ENCODE data around the gene TANGO2. TPM values are rescaled to one million over a fixed set of nuclear protein-coding genes. Genes with fewer than 3 reads are reported as not detected.

Gene TANGO2
- total RNA-seq, 1 experiment from 2014 or later: 33.5 TPM

DNA sequence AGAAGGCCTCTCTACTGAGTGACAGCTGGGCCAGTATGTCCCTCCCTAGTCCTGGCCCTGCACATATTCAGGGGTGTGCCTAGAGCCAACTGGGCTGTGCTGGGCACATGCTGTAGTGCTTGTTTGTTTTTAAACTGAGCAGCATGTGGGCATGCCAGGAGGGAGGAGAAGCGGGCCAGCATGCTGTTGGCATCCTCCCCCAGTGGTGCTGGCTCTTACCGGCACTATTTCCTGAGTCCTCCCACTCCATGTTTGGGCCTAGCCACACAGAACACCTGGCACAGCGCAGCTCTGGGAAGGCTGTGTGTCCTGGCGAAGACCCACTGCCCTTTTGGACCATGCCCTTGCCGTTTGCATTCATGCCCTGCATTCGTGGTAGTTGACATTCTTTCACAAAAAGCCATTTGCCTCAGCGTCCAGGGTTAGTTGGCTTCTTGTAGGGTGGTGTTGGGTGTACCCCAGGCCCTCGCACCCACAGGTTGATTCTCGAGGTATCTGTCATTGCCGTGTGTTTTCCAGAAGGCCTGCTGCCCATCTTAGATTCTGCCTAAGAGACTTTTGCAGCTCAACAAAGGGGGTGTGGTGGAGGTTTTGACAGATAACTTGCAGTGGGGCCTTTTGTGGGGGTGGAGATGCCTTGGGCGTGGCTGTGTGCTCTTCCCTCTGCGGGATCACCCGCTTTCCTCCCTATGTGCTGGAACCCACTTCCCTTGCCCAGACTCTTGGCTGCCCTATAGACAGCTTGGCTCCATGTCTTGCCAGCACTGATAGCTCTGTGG is 72.7 kb downstream of the TANGO2 start:
- H3K4me1 Mint-ChIP-seq (ENCODE audit: low read depth, unreplicated experiment): no peaks in the 10 kb centered on the region
- BruUV-seq (replicated peaks): no TSS peak
- TF ChIP-seq, protein P1, sequence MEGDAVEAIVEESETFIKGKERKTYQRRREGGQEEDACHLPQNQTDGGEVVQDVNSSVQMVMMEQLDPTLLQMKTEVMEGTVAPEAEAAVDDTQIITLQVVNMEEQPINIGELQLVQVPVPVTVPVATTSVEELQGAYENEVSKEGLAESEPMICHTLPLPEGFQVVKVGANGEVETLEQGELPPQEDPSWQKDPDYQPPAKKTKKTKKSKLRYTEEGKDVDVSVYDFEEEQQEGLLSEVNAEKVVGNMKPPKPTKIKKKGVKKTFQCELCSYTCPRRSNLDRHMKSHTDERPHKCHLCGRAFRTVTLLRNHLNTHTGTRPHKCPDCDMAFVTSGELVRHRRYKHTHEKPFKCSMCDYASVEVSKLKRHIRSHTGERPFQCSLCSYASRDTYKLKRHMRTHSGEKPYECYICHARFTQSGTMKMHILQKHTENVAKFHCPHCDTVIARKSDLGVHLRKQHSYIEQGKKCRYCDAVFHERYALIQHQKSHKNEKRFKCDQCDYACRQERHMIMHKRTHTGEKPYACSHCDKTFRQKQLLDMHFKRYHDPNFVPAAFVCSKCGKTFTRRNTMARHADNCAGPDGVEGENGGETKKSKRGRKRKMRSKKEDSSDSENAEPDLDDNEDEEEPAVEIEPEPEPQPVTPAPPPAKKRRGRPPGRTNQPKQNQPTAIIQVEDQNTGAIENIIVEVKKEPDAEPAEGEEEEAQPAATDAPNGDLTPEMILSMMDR (IDR thresholded peaks at IDR 0.05; ENCODE audit: unreplicated experiment): no peak
- H3K9me3 Mint-ChIP-seq (ENCODE audit: low read depth, unreplicated experiment): no peaks in the 10 kb centered on the region
- H3K27me3 Mint-ChIP-seq (ENCODE audit: unreplicated experiment): no peaks in the 10 kb centered on the region
- H3K4me3 Mint-ChIP-seq (ENCODE audit: low read depth, unreplicated experiment): no peak overlapping the region
- H3K27ac Mint-ChIP-seq (ENCODE audit: unreplicated experiment): no peak overlapping the region
- intact Hi-C loops (cut with micrococcal nuclease; ENCODE audit: unreplicated experiment): no loop called here
- H3K36me3 Mint-ChIP-seq (ENCODE audit: insufficient read depth, unreplicated experiment): peaks cover 72% of the 10 kb centered on the region
- no peak for DNase-seq
- CTCF ChIA-PET: no interaction called here

DNA sequence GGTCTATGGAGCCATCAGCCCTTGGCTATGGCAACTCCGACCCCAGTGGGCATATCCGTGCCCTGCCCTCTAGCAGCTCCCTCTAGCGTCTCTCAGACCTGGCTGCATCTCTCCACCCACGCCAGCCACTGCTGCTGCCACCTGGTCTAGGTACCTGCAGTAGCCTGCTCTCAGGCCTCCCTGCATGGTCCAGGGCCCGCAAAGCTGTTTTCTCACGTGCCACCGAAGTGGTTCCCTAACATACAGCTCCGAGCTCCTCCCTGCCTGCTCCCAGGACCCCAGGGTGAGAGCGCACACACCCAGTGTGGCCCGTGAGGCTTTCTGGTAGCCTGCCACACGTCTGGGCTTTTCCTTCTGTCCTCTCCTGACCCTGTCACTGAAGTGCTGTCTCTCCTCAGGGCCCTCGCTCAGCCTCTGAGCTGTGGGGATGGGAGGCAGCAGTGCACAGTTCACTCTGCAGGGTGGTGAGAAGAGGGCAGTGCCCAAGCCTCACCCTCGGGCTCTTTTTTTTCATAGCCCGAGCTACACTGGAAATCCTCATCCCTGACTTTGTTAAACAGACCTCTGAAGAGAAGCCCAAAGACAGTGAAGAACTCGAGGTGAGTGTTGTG is 73.4 kb downstream of the TANGO2 start:
- DNase-seq: no peak
- Mint-ChIP-seq H3K27ac (ENCODE audit: unreplicated experiment) (no peak overlapping the region), H3K36me3 (ENCODE audit: insufficient read depth, unreplicated experiment) (peaks cover 68% of the 10 kb centered on the region), H3K27me3 (ENCODE audit: unreplicated experiment) (no peaks in the 10 kb centered on the region), H3K4me3 (ENCODE audit: low read depth, unreplicated experiment) (no peak overlapping the region), H3K9me3 (ENCODE audit: low read depth, unreplicated experiment) (no peaks in the 10 kb centered on the region), H3K4me1 (ENCODE audit: low read depth, unreplicated experiment) (no peaks in the 10 kb centered on the region)
- intact Hi-C loops (cut with micrococcal nuclease; ENCODE audit: unreplicated experiment): no loop called here
- TF ChIP-seq, protein P1 (IDR thresholded peaks at IDR 0.05; ENCODE audit: unreplicated experiment): no peak
- BruUV-seq (replicated peaks): no TSS peak
- CTCF ChIA-PET: no interaction called here

DNA sequence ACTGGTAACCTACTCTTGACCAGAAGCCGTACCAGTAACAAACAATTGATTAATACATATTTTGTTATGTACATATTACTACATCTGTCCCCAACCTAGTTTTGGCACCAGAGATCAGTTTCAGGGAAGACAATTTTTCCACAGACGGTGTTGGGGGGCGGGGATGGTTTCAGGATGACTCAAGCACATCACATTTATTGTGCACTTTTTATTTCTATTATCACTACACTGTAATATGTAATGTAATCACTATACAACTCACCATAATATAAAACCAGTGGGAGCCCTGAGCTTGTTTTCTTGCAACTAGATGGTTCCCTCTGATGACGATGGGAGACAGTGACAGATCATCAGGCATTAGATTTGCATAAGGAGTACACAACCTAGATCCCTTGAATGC is 74.6 kb downstream of the TANGO2 start:
- H3K4me1 Mint-ChIP-seq (ENCODE audit: low read depth, unreplicated experiment): no peaks in the 10 kb centered on the region
- CTCF ChIA-PET: no interaction called here
- TF ChIP-seq, protein P1 (IDR thresholded peaks at IDR 0.05; ENCODE audit: unreplicated experiment): no peak
- H3K36me3 Mint-ChIP-seq (ENCODE audit: insufficient read depth, unreplicated experiment): peaks cover 67% of the 10 kb centered on the region
- no peaks in the 10 kb centered on the region for H3K9me3 Mint-ChIP-seq (ENCODE audit: low read depth, unreplicated experiment)
- intact Hi-C loops (cut with micrococcal nuclease; ENCODE audit: unreplicated experiment): no loop called here
- no peak overlapping the region for H3K4me3 Mint-ChIP-seq (ENCODE audit: low read depth, unreplicated experiment)
- no peak overlapping the region for H3K27ac Mint-ChIP-seq (ENCODE audit: unreplicated experiment)
- no peaks in the 10 kb centered on the region for H3K27me3 Mint-ChIP-seq (ENCODE audit: unreplicated experiment)
- BruUV-seq (replicated peaks): no TSS peak
- no peak for DNase-seq

DNA sequence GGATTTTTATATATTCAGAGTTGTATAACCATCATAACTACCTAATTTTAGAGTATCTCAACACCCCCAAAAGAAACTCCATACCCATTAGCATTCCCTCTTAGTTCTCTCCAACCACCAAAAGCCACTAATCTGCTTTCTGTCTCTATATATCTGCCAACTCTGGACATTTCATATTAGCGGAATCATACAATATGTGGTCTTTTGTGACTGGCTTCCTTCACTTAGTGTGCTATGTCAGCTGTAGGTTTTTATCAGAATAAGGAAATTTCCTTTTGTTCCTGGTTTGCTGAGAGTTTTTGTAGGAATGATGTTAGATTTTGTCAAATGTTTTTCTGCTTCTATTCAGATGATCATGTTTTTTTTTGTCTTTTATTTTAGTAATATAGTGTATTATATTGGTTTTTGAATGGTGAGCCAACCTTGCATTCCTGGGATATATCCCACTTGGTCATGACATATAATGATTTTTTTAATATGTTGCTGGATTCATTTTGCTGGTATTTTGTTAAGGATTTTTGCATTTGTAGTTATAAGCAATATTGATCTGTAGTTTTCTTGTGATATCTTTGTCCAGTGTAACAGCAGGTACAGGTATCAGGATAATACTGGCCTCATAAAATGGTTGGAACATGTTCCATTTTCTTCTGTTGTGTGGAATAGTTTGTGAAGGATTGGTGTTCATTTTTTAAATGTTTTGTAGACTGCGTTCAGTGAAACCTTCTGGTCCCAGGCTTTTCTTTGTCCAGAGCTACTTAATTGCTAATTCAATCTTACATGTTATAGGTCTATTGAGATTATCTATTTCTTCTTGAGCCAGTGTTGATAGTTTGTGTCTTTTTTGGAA is 75.9 kb downstream of the TANGO2 start:
- H3K27me3 Mint-ChIP-seq (ENCODE audit: unreplicated experiment): no peaks in the 10 kb centered on the region
- H3K9me3 Mint-ChIP-seq (ENCODE audit: low read depth, unreplicated experiment): no peaks in the 10 kb centered on the region
- CTCF ChIA-PET: no interaction called here
- H3K4me3 Mint-ChIP-seq (ENCODE audit: low read depth, unreplicated experiment): no peak overlapping the region
- H3K27ac Mint-ChIP-seq (ENCODE audit: unreplicated experiment): no peak overlapping the region
- peaks cover 64% of the 10 kb centered on the region for H3K36me3 Mint-ChIP-seq (ENCODE audit: insufficient read depth, unreplicated experiment)
- TF ChIP-seq, protein P1 (IDR thresholded peaks at IDR 0.05; ENCODE audit: unreplicated experiment): no peak
- intact Hi-C loops (cut with micrococcal nuclease; ENCODE audit: unreplicated experiment): no loop called here
- DNase-seq: no peak
- no peaks in the 10 kb centered on the region for H3K4me1 Mint-ChIP-seq (ENCODE audit: low read depth, unreplicated experiment)
- no TSS peak for BruUV-seq (replicated peaks)

All from Calu3 (cell line).